Endothelial cell of umbilical vein (primary cell): ENCODE results near the gene COL5A1. TPM values are rescaled to one million over a fixed set of nuclear protein-coding genes. Genes with fewer than 3 reads are reported as not detected.

Experiments used
- BruUV-seq: library from RNA; stranded (reverse); fragments of 400-500 nt; replicated peaks from 2 replicates; lab custom pipeline; 2021; lab: Mats Ljungman, UMichigan
- CTCF ChIA-PET: fragments of 300-600, 350-600 bp; sonication (Branson Sonifier 250); formaldehyde crosslinking; loops from one replicate; lab custom pipeline; 2021; ENCODE audit warnings: antibody characterized with exemption, inconsistent platforms; lab: Charles Lee
- POLR2A ChIA-PET: fragments of 300-600, 350-600 bp; sonication (Branson Sonifier 250); formaldehyde crosslinking; loops from one replicate; lab custom pipeline; 2021; ENCODE audit warnings: antibody characterized with exemption, inconsistent platforms; lab: Charles Lee
- DNase-seq: peaks from one replicate; pipeline ENCODE4 v3.0.0-alpha.2; 2011; ENCODE audit warnings: low read depth, low spot score
- FAIRE-seq: peaks from 2 replicates; lab custom pipeline; 2011; peaks lifted over from hg19 to GRCh38; lab: Jason Lieb, UNC
- H2AFZ ChIP-seq: 2 replicates; pipeline ENCODE4 v1.6.0; 2012; ENCODE audit warnings: low read depth, low read length, control low read depth, inconsistent platforms
- H3K27ac ChIP-seq: 2 replicates; pipeline ENCODE4 v1.5.1; 2011; ENCODE audit warnings: low read depth, mild to moderate bottlenecking, control low read depth, low read length, moderate library complexity; ENCODE audit not compliant: insufficient read depth
- H3K27me3 ChIP-seq, 2 experiments: 2 replicates each; pipeline versions ENCODE4 v1.6.0 to v1.6.1; 2011; ENCODE audit warnings: low read length in 2 of 2, mixed read lengths in 1 of 2; ENCODE audit not compliant: control insufficient read depth in 2 of 2, insufficient read depth in 2 of 2
- H3K36me3 ChIP-seq, 2 experiments: 2 replicates in 1 of 2; 3 replicates in 1 of 2; pipeline ENCODE4 v1.5.1; 2011; ENCODE audit warnings: low read length in 2 of 2, mild to moderate bottlenecking in 1 of 2, moderate library complexity in 1 of 2; ENCODE audit not compliant: control insufficient read depth in 2 of 2, insufficient read depth in 2 of 2; ENCODE audit errors: extremely low read depth in 1 of 2
- H3K4me1 ChIP-seq: 3 replicates; pipeline ENCODE4 v1.5.1; 2011; ENCODE audit warnings: mild to moderate bottlenecking, low read length; ENCODE audit not compliant: control insufficient read depth, insufficient read depth; ENCODE audit errors: extremely low read depth
- H3K4me2 ChIP-seq: 2 replicates; pipeline ENCODE4 v1.6.1; 2011; ENCODE audit warnings: low read length, control low read depth, mixed read lengths; ENCODE audit not compliant: insufficient read depth
- H3K4me3 ChIP-seq, 3 experiments: fragments of 200-600 bp in 1 of 3; sonication (generic), shearing (Covaris generic) in 1 of 3; replicated peaks in 1 of 3; 2 replicates each; pipeline ENCODE4 v1.5.1; 2011 to 2016; ENCODE audit warnings: control low read depth in 3 of 3, low read length in 3 of 3, mild to moderate bottlenecking in 2 of 3, inconsistent platforms in 1 of 3, low read depth in 1 of 3, moderate library complexity in 1 of 3; ENCODE audit not compliant: insufficient read depth in 1 of 3
- H3K79me2 ChIP-seq: 2 replicates; pipeline ENCODE4 v1.6.0; 2012; ENCODE audit warnings: low read length, inconsistent platforms; ENCODE audit not compliant: control insufficient read depth, insufficient read depth
- H3K9ac ChIP-seq: replicated peaks from 2 replicates; pipeline ENCODE3; 2011; ENCODE audit warnings: low read length, control low read depth; ENCODE audit not compliant: insufficient read depth; ENCODE audit errors: extremely low read depth
- H3K9me1 ChIP-seq: replicated peaks from 3 replicates; pipeline ENCODE4 v1.6.0; 2011; ENCODE audit warnings: mild to moderate bottlenecking, low read length; ENCODE audit not compliant: control insufficient read depth, insufficient read depth; ENCODE audit errors: extremely low read depth
- H3K9me3 ChIP-seq: replicated peaks from 2 replicates; pipeline ENCODE4 v1.5.1; 2012; ENCODE audit warnings: low read length, inconsistent platforms; ENCODE audit not compliant: control insufficient read depth, insufficient read depth
- H4K20me1 ChIP-seq: replicated peaks from 2 replicates; pipeline ENCODE3; 2011; ENCODE audit warnings: mild to moderate bottlenecking, low read length; ENCODE audit not compliant: control insufficient read depth, insufficient read depth; ENCODE audit errors: extremely low read depth
- CTCF ChIP-seq, 2 donors: IDR thresholded peaks; 1 replicate in 1 of 2; 2 replicates in 1 of 2; pipeline ENCODE4 v1.5.1; 2011; ENCODE audit warnings: low read length in 2 of 2, mild to moderate bottlenecking in 2 of 2, moderate library complexity in 2 of 2, control low read depth in 1 of 2, inconsistent platforms in 1 of 2, low read depth in 1 of 2; ENCODE audit not compliant: insufficient read depth in 1 of 2; ENCODE audit errors: extremely low read depth in 1 of 2
- EZH2 ChIP-seq: IDR thresholded peaks from 2 replicates; pipeline ENCODE4 v1.6.1; 2012; ENCODE audit warnings: borderline replicate concordance, low read depth, mild to moderate bottlenecking, moderate library complexity, low read length, inconsistent platforms; ENCODE audit not compliant: severe bottlenecking
- FOS ChIP-seq: IDR thresholded peaks from 2 replicates; pipeline ENCODE4 v1.6.1; 2011; ENCODE audit warnings: mild to moderate bottlenecking, low read length, moderate library complexity, borderline replicate concordance; ENCODE audit not compliant: insufficient read depth
- GATA2 ChIP-seq: IDR thresholded peaks from 2 replicates; pipeline ENCODE4 v1.7.0; 2011; ENCODE audit warnings: low read depth, mild to moderate bottlenecking, moderate library complexity, mixed read lengths, low read length; ENCODE audit not compliant: insufficient read length, insufficient read depth
- MAX ChIP-seq: IDR thresholded peaks from 2 replicates; pipeline ENCODE4 v1.6.1; 2011; ENCODE audit not compliant: insufficient read depth, insufficient read length
- MYC ChIP-seq: IDR thresholded peaks from one replicate; pipeline ENCODE4 v1.6.1; 2011; ENCODE audit warnings: mild to moderate bottlenecking, low read depth, low read length
- POLR2A ChIP-seq: IDR thresholded peaks from 2 replicates; pipeline ENCODE4 v1.6.1; 2012; ENCODE audit warnings: low read depth, mild to moderate bottlenecking, control low read depth, low read length
- POLR2AphosphoS5 ChIP-seq: IDR thresholded peaks from 2 replicates; pipeline ENCODE4 v1.6.1; 2012; ENCODE audit warnings: low read depth, mild to moderate bottlenecking, control low read depth, low read length, moderate library complexity; ENCODE audit not compliant: insufficient read depth
- dilution Hi-C: fragments of 300-500 bp; cut with MboI; formaldehyde crosslinking; loops from one replicate; pipeline ENCODE4 v1.15.0; 2019; ENCODE audit warnings: low sequenced_read_pairs; ENCODE audit not compliant: extremely low pct_ligation_motif_present
- intact Hi-C: fragments of 100-400 bp; cut with micrococcal nuclease; formaldehyde crosslinking; loops from one replicate; pipeline ENCODE4 v1.10.0; 2022
- polyA plus RNA-seq, 4 experiments: library from polyadenylated mRNA; depleted of rRNA in 3 of 4; stranded (reverse) in 3 of 4; unstranded in 1 of 4; fragments of >200 nt; gene quantifications; 2 replicates each; pipeline versions ENCODE4 v1.2.1 to v1.2.3, GENCODE V29; 2011 to 2012; ENCODE audit warnings: missing spikeins in 1 of 4
- total RNA-seq: library from RNA; stranded (reverse); gene quantifications from 2 replicates; pipeline ENCODE4 v1.2.3, GENCODE V29; 2021

The COL5A1 gene
- total and polyA plus RNA-seq, 2 donors (not counting 3 experiments of a cell fraction or from before 2014, with no cell fraction given): 97.4 to 175 TPM

DNA sequence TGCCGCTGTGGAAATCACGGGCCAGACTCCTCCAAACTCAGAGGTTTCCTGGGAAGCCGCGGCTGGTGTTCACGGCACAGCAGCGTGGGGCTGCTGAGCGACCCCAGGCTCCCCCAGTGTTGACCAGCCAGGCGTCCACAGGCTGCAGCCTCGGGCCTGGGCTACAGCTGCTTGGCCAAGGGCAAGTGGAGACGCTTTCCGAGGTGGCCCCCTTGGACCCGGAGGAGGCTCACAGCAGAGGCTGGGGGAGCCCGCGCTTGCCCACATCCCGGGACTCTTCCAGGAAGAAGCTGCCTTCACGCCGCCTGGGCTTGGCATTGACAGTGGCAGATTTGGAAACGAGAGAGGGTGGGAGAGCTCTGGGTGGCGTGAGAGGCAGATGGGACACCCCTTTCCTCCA lies 186.0 kb downstream of the COL5A1 start:
- H3K9me1 ChIP-seq: no peaks in the 10 kb centered on the region
- POLR2A ChIA-PET: no interaction called here
- FAIRE-seq (no peak), DNase-seq (no peak)
- H4K20me1 ChIP-seq: no peaks in the 10 kb centered on the region
- no peak overlapping the region for H3K27ac ChIP-seq
- intact Hi-C loops: no loop called here
- CTCF ChIA-PET: no interaction called here
- no peaks in the 10 kb centered on the region for H3K27me3 ChIP-seq
- H3K79me2 ChIP-seq: no peaks in the 10 kb centered on the region
- H3K4me3 ChIP-seq: no peak overlapping the region
- no peaks in the 10 kb centered on the region for H3K4me1 ChIP-seq
- H2AFZ ChIP-seq: no peak overlapping the region
- no peak overlapping the region for H3K9ac ChIP-seq
- BruUV-seq: no TSS peak
- TF ChIP-seq POLR2A (no peak), CTCF (IDR thresholded peaks at IDR 0.05; ENCODE audit: extremely low read depth in 1 of 2, insufficient read depth in 1 of 2, low read depth in 1 of 2, low read length in 2 of 2) (no peak), MAX (no peak), FOS (no peak), MYC (no peak), EZH2 (no peak), GATA2 (no peak), POLR2AphosphoS5 (no peak)
- H3K4me2 ChIP-seq: no peak overlapping the region
- no peaks in the 10 kb centered on the region for H3K9me3 ChIP-seq
- H3K36me3 ChIP-seq: peaks cover 0 to 48% of the 10 kb centered on the region in 2 experiments
- dilution Hi-C loops: no loop called here
